Gastroesophageal sphincter (tissue), 4 donors: ENCODE results near the gene XPO6. TPM values are rescaled to one million over a fixed set of nuclear protein-coding genes. Genes with fewer than 3 reads are reported as not detected.

Source experiments
- ATAC-seq: fragments of 150-250 bp; one replicate; pipeline ENCODE4 v1.9.1; 2016; ENCODE audit warnings: mild to moderate bottlenecking, moderate library complexity
- H3K27ac ChIP-seq, 4 donors: fragments of 200-600 bp; sonication (generic) in 3 of 4; 1 replicate in 3 of 4; 2 replicates in 1 of 4; pipeline ENCODE4 v1.5.1; 2016 to 2019
- H3K27me3 ChIP-seq: fragments of 200-600 bp; sonication (generic); one replicate; pipeline ENCODE4 v1.5.1; 2019
- H3K36me3 ChIP-seq, 2 donors: fragments of 200-600 bp; sonication (generic); one replicate each; pipeline ENCODE4 v1.5.1; 2019; ENCODE audit warnings: control low read depth in 1 of 2
- H3K4me1 ChIP-seq, 3 donors: fragments of 200-600 bp; sonication (generic); 1 replicate in 2 of 3; 2 replicates in 1 of 3; pipeline ENCODE4 v1.5.1; 2016 to 2019; ENCODE audit warnings: control low read depth in 2 of 3
- H3K4me3 ChIP-seq, 2 donors: fragments of 200-600 bp; sonication (generic); one replicate each; pipeline ENCODE4 v1.5.1; 2019; ENCODE audit warnings: mild to moderate bottlenecking in 1 of 2, moderate library complexity in 1 of 2
- H3K9me3 ChIP-seq, 3 donors: fragments of 200-600 bp; sonication (generic); one replicate each; pipeline ENCODE4 v1.5.1; 2017 to 2019; ENCODE audit warnings: control low read depth in 2 of 3
- EP300 ChIP-seq: sonication (generic); formaldehyde crosslinking; IDR thresholded peaks from one replicate; pipeline ENCODE4 v1.6.1; 2017; ENCODE audit warnings: antibody characterized with exemption, mild to moderate bottlenecking
- POLR2A ChIP-seq, 2 donors: fragments of 450-650 bp; IDR thresholded peaks; one replicate each; pipeline ENCODE4 v1.6.1; 2017; ENCODE audit warnings: antibody characterized with exemption in 2 of 2, mild to moderate bottlenecking in 2 of 2, moderate library complexity in 1 of 2
- POLR2AphosphoS5 ChIP-seq: sonication (generic); formaldehyde crosslinking; IDR thresholded peaks from one replicate; pipeline ENCODE4 v1.6.1; 2017; ENCODE audit warnings: antibody characterized with exemption
- WGBS, 2 donors: methylation state at CpG; one replicate each; pipeline ENCODE4 v1.1.5; 2018; ENCODE audit warnings: low coverage in 1 of 2; 5-methylcytosine and 5-hydroxymethylcytosine counted together
- total RNA-seq, 4 donors: library from RNA; depleted of rRNA; stranded (reverse); fragments of >200 nt; gene quantifications; one replicate each; pipeline ENCODE4 v1.1.0, GENCODE V29; 2016
- TF ChIP-seq, protein P1 (sequence below), 4 experiments: fragments of 200-600 bp in 2 of 4; fragments of 450-650 bp in 2 of 4; sonication (generic) in 1 of 4; IDR thresholded peaks; one replicate each; pipeline ENCODE4 v1.5.1; 2017 to 2019; ENCODE audit warnings: antibody characterized with exemption in 4 of 4, mild to moderate bottlenecking in 2 of 4, moderate library complexity in 2 of 4

The XPO6 gene
- total RNA-seq, 4 donors from 2014 or later = 35.3 to 80.2 (median 66.8) TPM

DNA sequence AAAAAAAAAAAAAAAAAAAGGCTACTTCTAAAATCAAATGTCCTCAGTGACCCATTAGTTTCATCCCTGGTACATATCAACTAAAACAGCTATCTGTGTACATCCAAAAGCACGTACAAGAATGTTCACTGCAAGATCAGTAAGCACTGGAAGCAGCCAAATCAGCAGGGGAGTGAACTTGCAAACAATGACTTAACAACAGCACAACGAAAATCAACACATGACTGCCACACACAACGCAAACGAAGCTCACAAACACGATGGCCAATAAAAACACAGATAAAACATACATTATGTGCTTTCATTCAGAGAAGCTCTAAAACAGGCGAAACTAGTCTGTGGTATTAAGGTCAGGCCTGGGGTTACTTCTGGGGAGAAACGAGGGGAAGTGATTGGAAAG lies 60.6 kb downstream of the XPO6 start:
- no peak overlapping the region for H3K4me3 ChIP-seq
- H3K9me3 ChIP-seq = no peaks in the 10 kb centered on the region
- H3K36me3 ChIP-seq = peaks cover 0 to 94% of the 10 kb centered on the region in 2 donors
- no peak for TF ChIP-seq EP300
- TF ChIP-seq POLR2AphosphoS5 = no peak
- TF ChIP-seq, protein P1, sequence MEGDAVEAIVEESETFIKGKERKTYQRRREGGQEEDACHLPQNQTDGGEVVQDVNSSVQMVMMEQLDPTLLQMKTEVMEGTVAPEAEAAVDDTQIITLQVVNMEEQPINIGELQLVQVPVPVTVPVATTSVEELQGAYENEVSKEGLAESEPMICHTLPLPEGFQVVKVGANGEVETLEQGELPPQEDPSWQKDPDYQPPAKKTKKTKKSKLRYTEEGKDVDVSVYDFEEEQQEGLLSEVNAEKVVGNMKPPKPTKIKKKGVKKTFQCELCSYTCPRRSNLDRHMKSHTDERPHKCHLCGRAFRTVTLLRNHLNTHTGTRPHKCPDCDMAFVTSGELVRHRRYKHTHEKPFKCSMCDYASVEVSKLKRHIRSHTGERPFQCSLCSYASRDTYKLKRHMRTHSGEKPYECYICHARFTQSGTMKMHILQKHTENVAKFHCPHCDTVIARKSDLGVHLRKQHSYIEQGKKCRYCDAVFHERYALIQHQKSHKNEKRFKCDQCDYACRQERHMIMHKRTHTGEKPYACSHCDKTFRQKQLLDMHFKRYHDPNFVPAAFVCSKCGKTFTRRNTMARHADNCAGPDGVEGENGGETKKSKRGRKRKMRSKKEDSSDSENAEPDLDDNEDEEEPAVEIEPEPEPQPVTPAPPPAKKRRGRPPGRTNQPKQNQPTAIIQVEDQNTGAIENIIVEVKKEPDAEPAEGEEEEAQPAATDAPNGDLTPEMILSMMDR (IDR thresholded peaks at IDR 0.05) = no peak
- TF ChIP-seq POLR2A (IDR thresholded peaks at IDR 0.05) = no peak
- no peaks in the 10 kb centered on the region for H3K4me1 ChIP-seq
- no peak for ATAC-seq
- H3K27me3 ChIP-seq = no peaks in the 10 kb centered on the region
- WGBS, 2 donors = 83 to 85% methylated on average over 3 to 5 of the region's 7 CpGs
- no peak overlapping the region for H3K27ac ChIP-seq

DNA sequence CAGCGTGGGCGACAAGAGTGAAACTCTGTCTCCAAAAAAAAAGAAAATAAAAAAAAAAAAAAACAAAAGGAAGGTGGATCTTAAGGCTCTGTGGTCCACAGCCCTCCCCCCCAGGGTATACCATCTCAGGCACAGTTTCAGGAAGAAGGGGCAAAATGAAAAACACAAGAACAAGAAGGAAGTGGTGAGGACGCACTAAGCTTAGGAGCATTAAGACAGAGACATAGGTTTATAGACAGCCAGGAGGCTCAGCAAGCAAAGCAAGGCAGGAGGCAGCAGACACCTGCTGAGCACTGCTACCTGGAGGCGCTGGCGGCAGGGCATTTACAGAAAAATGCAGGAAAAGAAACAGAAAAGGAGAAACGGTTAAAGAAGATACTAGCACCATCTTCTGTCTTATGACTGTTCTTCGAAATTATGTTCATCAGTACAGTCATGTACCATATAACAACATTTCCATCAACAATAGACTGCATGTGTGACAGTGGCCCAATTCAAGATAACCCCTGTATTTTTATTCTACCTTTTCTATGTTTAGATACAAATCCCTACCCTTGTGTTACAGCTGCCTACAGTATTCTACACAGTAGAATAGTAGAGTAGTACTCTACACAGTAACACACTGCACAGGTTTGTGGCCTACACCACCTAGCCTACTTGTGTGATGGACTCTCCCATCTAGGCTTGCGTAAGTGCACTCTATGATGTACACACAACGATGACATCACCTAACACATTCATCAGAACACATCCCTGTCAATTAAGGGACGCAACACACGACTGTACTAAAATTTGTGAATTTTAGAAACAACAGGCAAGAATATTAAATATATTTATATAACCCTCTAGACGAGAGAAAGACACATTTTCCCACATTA lies 62.5 kb downstream of the XPO6 start:
- H3K27me3 ChIP-seq = no peaks in the 10 kb centered on the region
- no peaks in the 10 kb centered on the region for H3K9me3 ChIP-seq
- TF ChIP-seq, protein P1 (IDR thresholded peaks at IDR 0.05) = no peak
- TF ChIP-seq EP300 = no peak
- TF ChIP-seq POLR2AphosphoS5 = no peak
- no peak for TF ChIP-seq POLR2A (IDR thresholded peaks at IDR 0.05)
- WGBS, 2 donors = 89 to 93% methylated on average over 11 of the region's 12 CpGs
- H3K4me3 ChIP-seq = no peak overlapping the region
- H3K4me1 ChIP-seq = no peaks in the 10 kb centered on the region
- ATAC-seq = no peak
- no peak overlapping the region for H3K27ac ChIP-seq
- H3K36me3 ChIP-seq = peaks cover 0 to 97% of the 10 kb centered on the region in 2 donors

DNA sequence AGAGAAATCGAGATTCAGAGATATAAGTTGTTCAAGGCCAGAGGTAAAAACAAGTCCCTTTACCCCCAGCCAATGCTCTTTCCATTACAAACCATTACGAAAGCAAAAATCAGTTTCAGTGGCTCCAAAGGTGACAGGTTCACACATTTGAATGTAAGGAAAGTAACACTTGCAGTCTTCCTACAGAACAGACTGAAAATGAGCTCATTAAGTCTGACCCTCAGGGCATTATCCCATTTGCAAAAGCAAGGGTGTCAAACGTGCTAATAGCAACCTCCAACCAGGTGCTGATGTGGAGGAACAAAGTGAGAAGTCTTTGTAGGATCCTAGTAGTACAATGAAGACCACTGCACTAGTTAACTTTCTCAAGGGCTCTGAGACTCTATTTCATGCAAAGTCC lies 65.2 kb downstream of the XPO6 start:
- WGBS, 2 donors = 71 to 85% methylated on average over 3 of the region's 3 CpGs
- peaks cover 0 to 96% of the 10 kb centered on the region in 2 donors for H3K36me3 ChIP-seq

DNA sequence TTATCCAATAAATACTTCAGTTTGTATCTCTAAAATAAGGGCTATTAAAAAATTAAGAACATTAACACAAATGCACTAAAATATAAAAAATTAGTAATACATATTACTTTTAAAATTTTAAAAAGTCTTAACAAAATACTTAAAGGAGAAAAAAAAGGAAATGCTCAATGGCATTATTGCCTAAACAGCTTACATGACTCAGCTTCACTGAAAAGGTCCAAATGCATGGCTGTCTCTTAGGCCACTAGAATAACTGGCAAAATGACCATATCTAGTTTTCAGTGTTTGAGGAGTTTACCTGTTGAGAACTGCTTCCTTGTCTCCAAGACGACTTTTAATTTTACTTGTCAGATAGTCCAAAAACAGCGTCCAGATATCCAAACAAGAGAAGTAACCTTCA lies 66.0 kb downstream of the XPO6 start:
- no peaks in the 10 kb centered on the region for H3K9me3 ChIP-seq
- TF ChIP-seq POLR2AphosphoS5 (no peak), EP300 (no peak), POLR2A (IDR thresholded peaks at IDR 0.05) (no peak)
- TF ChIP-seq, protein P1 (IDR thresholded peaks at IDR 0.05) = no peak
- H3K36me3 ChIP-seq = peaks cover 0 to 96% of the 10 kb centered on the region in 2 donors
- ATAC-seq = no peak
- 85 to 95% methylated on average over 2 of the region's 2 CpGs for WGBS, 2 donors
- H3K4me1 ChIP-seq = no peaks in the 10 kb centered on the region
- no peak overlapping the region for H3K27ac ChIP-seq
- H3K4me3 ChIP-seq = no peak overlapping the region
- H3K27me3 ChIP-seq = no peaks in the 10 kb centered on the region

More for the DNA sequence above, 65.2 kb downstream of the XPO6 start:
- no peaks in the 10 kb centered on the region for H3K9me3 ChIP-seq
- TF ChIP-seq, protein P1 (IDR thresholded peaks at IDR 0.05) = no peak
- TF ChIP-seq POLR2AphosphoS5 (no peak), POLR2A (IDR thresholded peaks at IDR 0.05) (no peak), EP300 (no peak)
- ATAC-seq = no peak
- H3K27ac ChIP-seq = no peak overlapping the region
- H3K4me3 ChIP-seq = no peak overlapping the region
- H3K4me1 ChIP-seq = no peaks in the 10 kb centered on the region
- H3K27me3 ChIP-seq = no peaks in the 10 kb centered on the region
